OCI-LY1 (cell line): Measurements from ENCODE around the gene PADI4.

Experiments used
- H2AFZ ChIP-seq: fragments of 200-600 bp; sonication (generic), shearing (Covaris generic); 2 replicates; pipeline ENCODE4 v1.6.0; 2014; ENCODE audit warnings: antibody characterized with exemption, mild to moderate bottlenecking, low read length
- H3F3A ChIP-seq: fragments of 200-600 bp; sonication (generic), shearing (Covaris generic); 2 replicates; pipeline ENCODE4 v1.6.0; 2014; ENCODE audit warnings: mild to moderate bottlenecking, antibody characterized with exemption, low read length, moderate library complexity; ENCODE audit not compliant: insufficient read depth
- H3K27ac ChIP-seq: fragments of 200-600 bp; sonication (generic); 2 replicates; pipeline ENCODE4 v1.5.1; 2014; ENCODE audit warnings: low read length, mixed run types, mild to moderate bottlenecking, low read depth; ENCODE audit not compliant: poor library complexity, severe bottlenecking
- H3K27me3 ChIP-seq: fragments of 200-600 bp; sonication (generic); 2 replicates; pipeline ENCODE4 v1.6.0; 2014; ENCODE audit warnings: antibody characterized with exemption, mild to moderate bottlenecking, low read length, moderate library complexity; ENCODE audit not compliant: insufficient read depth
- H3K36me3 ChIP-seq: fragments of 200-600 bp; sonication (generic); 2 replicates; pipeline ENCODE4 v1.6.1; 2014; ENCODE audit warnings: mild to moderate bottlenecking, antibody characterized with exemption, low read length, moderate library complexity, mixed read lengths; ENCODE audit not compliant: insufficient read depth
- H3K4me1 ChIP-seq: fragments of 200-600 bp; sonication (generic); 2 replicates; pipeline ENCODE4 v1.5.1; 2014; ENCODE audit warnings: mild to moderate bottlenecking, low read length, moderate library complexity; ENCODE audit not compliant: insufficient read depth, severe bottlenecking
- H3K4me2 ChIP-seq: fragments of 200-600 bp; sonication (generic), shearing (Covaris generic); 2 replicates; pipeline ENCODE4 v1.6.1; 2014; ENCODE audit warnings: low read length
- H3K4me3 ChIP-seq: fragments of 200-600 bp; sonication (generic); 2 replicates; pipeline ENCODE4 v1.5.1; 2014; ENCODE audit warnings: low read length, low read depth, mild to moderate bottlenecking, mixed read lengths; ENCODE audit not compliant: poor library complexity, severe bottlenecking
- H3K79me2 ChIP-seq: fragments of 200-600 bp; shearing (Covaris generic); 2 replicates; pipeline ENCODE4 v1.6.1; 2016; ENCODE audit warnings: mixed run types, low read length, mixed read lengths; ENCODE audit not compliant: insufficient read depth
- H3K9ac ChIP-seq: fragments of 200-600 bp; sonication (generic), shearing (Covaris generic); 2 replicates; pipeline ENCODE4 v1.6.1; 2014; ENCODE audit warnings: mild to moderate bottlenecking, low read length, mixed read lengths
- H3K9me2 ChIP-seq: fragments of 200-600 bp; sonication (generic), shearing (Covaris generic); 2 replicates; pipeline ENCODE4 v1.6.1; 2014; ENCODE audit warnings: low read depth, mild to moderate bottlenecking, low read length, mixed read lengths
- H3K9me3 ChIP-seq: fragments of 200-600 bp; shearing (Covaris generic); 2 replicates; pipeline ENCODE4 v1.6.1; 2014; ENCODE audit warnings: low read length, mixed read lengths
- H4K20me1 ChIP-seq: fragments of 200-600 bp; sonication (generic), shearing (Covaris generic); 2 replicates; pipeline ENCODE4 v1.6.0; 2016; ENCODE audit warnings: mild to moderate bottlenecking, low read length; ENCODE audit not compliant: insufficient read depth
- EZH2 ChIP-seq: fragments of 200-600 bp; sonication (generic), shearing (Covaris generic); IDR thresholded peaks from 2 replicates; pipeline ENCODE4 v1.8.0; 2017; ENCODE audit warnings: borderline replicate concordance, mixed run types, mild to moderate bottlenecking, antibody characterized with exemption, low read length, moderate library complexity, mixed read lengths
- TF ChIP-seq, protein P1 (sequence below): fragments of 200-600 bp; sonication (generic), shearing (Covaris generic); IDR thresholded peaks from 2 replicates; pipeline ENCODE4 v1.5.1; 2017; ENCODE audit warnings: mild to moderate bottlenecking, antibody characterized with exemption, low read length, moderate library complexity, mixed read lengths

Gene PADI4

GRCh38 chr1:17412093-17412870 is 104.3 kb downstream of the PADI4 start:
- H3K27ac ChIP-seq, result no peak overlapping the region
- H3K4me1 ChIP-seq, result no peaks in the 10 kb centered on the region
- H2AFZ ChIP-seq, result no peak overlapping the region
- no peak overlapping the region for H3K9ac ChIP-seq
- H3K36me3 ChIP-seq, result peaks cover 99% of the 10 kb centered on the region
- H3K9me3 ChIP-seq, result no peaks in the 10 kb centered on the region
- TF ChIP-seq EZH2, result no peak
- TF ChIP-seq, protein P1, sequence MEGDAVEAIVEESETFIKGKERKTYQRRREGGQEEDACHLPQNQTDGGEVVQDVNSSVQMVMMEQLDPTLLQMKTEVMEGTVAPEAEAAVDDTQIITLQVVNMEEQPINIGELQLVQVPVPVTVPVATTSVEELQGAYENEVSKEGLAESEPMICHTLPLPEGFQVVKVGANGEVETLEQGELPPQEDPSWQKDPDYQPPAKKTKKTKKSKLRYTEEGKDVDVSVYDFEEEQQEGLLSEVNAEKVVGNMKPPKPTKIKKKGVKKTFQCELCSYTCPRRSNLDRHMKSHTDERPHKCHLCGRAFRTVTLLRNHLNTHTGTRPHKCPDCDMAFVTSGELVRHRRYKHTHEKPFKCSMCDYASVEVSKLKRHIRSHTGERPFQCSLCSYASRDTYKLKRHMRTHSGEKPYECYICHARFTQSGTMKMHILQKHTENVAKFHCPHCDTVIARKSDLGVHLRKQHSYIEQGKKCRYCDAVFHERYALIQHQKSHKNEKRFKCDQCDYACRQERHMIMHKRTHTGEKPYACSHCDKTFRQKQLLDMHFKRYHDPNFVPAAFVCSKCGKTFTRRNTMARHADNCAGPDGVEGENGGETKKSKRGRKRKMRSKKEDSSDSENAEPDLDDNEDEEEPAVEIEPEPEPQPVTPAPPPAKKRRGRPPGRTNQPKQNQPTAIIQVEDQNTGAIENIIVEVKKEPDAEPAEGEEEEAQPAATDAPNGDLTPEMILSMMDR, result no peak
- H3F3A ChIP-seq, result no peaks in the 10 kb centered on the region
- no peak overlapping the region for H3K4me3 ChIP-seq
- no peaks in the 10 kb centered on the region for H3K9me2 ChIP-seq
- no peaks in the 10 kb centered on the region for H4K20me1 ChIP-seq
- no peaks in the 10 kb centered on the region for H3K27me3 ChIP-seq
- H3K79me2 ChIP-seq, result no peaks in the 10 kb centered on the region
- no peak overlapping the region for H3K4me2 ChIP-seq
